HCT116 (cell line): ENCODE results near the gene UBAC2. TPM values are rescaled to one million over a fixed set of nuclear protein-coding genes. Genes with fewer than 3 reads are reported as not detected.

Source experiments
- ATAC-seq: fragments of 200-7000 bp; cut with Tn5 transposase; 2 replicates; pipeline ENCODE4 v1.9.1; 2020; ENCODE audit warnings: mild to moderate bottlenecking, moderate library complexity
- BruUV-seq: library from RNA; stranded (reverse); fragments of 400-500 nt; replicated peaks from 2 replicates; lab custom pipeline; 2021; lab: Mats Ljungman, UMichigan
- CTCF ChIA-PET: fragments of 300-600 bp; sonication (Branson Sonifier 250); formaldehyde crosslinking; loops from one replicate; lab custom pipeline; 2021; ENCODE audit warnings: antibody characterized with exemption; lab: Charles Lee
- POLR2A ChIA-PET: fragments of 300-600, 350-600 bp; sonication (Branson Sonifier 250); formaldehyde crosslinking; loops from one replicate; lab custom pipeline; 2021; ENCODE audit warnings: antibody characterized with exemption; lab: Charles Lee
- RAD21 ChIA-PET, 2 experiments: fragments of 300-600 bp; sonication (Branson Sonifier 250); formaldehyde crosslinking; loops; one replicate each; lab custom pipeline; 2023; ENCODE audit warnings: low total read pairs in 2 of 2; ENCODE audit not compliant: uncharacterized antibody in 2 of 2, unreplicated experiment in 2 of 2, low non-redundant PET in 1 of 2; lab: Charles Lee
- DNase-seq: peaks from one replicate; pipeline ENCODE4 v3.0.0-alpha.2; 2010; ENCODE audit warnings: low read depth, low spot score
- H2AFZ ChIP-seq: fragments of 200-600 bp; shearing (Covaris generic), sonication (generic); 2 replicates; pipeline ENCODE4 v1.6.1; 2017; ENCODE audit warnings: low read depth, mixed run types, mixed read lengths, antibody characterized with exemption, low read length; ENCODE audit not compliant: poor library complexity, severe bottlenecking
- H3K27ac ChIP-seq: 2 replicates; pipeline ENCODE4 v1.5.1; 2012; ENCODE audit warnings: low read depth, low read length
- H3K27me3 ChIP-seq: fragments of 200-600 bp; sonication (generic); 2 replicates; pipeline ENCODE4 v1.6.1; 2016; ENCODE audit warnings: mixed run types, low read length, mixed read lengths; ENCODE audit not compliant: insufficient read depth
- H3K36me3 ChIP-seq, 2 experiments: fragments of 200-500 bp in 1 of 2; fragments of 200-600 bp in 1 of 2; sonication (Bioruptor generic) in 1 of 2; sonication (generic) in 1 of 2; 2 replicates each; pipeline versions ENCODE4 v1.5.1 to v1.6.1; 2014 to 2016; ENCODE audit warnings: low read length in 2 of 2, inconsistent platforms in 1 of 2, mixed read lengths in 1 of 2, mixed run types in 1 of 2; ENCODE audit not compliant: insufficient read depth in 2 of 2, control insufficient read depth in 1 of 2
- H3K4me1 ChIP-seq, 2 experiments: fragments of 200-600 bp in 1 of 2; sonication (generic) in 1 of 2; 2 replicates each; pipeline versions ENCODE4 v1.5.1 to v1.6.1; 2012 to 2017; ENCODE audit warnings: low read length in 2 of 2, inconsistent platforms in 1 of 2, mild to moderate bottlenecking in 1 of 2, mixed read lengths in 1 of 2, mixed run types in 1 of 2, moderate library complexity in 1 of 2; ENCODE audit not compliant: insufficient read depth in 2 of 2, control insufficient read depth in 1 of 2
- H3K4me2 ChIP-seq: fragments of 200-600 bp; sonication (generic); 2 replicates; pipeline ENCODE4 v1.6.1; 2017; ENCODE audit warnings: mixed run types, low read length, mixed read lengths
- H3K4me3 ChIP-seq, 2 experiments: fragments of 200-600 bp in 1 of 2; sonication (generic) in 1 of 2; replicated peaks in 1 of 2; 2 replicates each; pipeline ENCODE4 v1.5.1; 2011 to 2016; ENCODE audit warnings: low read length in 2 of 2, control low read depth in 1 of 2, low read depth in 1 of 2, mild to moderate bottlenecking in 1 of 2, mixed read lengths in 1 of 2, mixed run types in 1 of 2
- H3K79me2 ChIP-seq: fragments of 200-600 bp; sonication (generic); 2 replicates; pipeline ENCODE4 v1.6.1; 2017; ENCODE audit warnings: mild to moderate bottlenecking, mixed run types, low read length, moderate library complexity, mixed read lengths; ENCODE audit not compliant: insufficient read depth
- H3K9ac ChIP-seq: fragments of 200-600 bp; sonication (generic); 2 replicates; pipeline ENCODE4 v1.6.1; 2016; ENCODE audit warnings: low read length, mixed read lengths
- H3K9me2 ChIP-seq: fragments of 200-600 bp; sonication (generic), shearing (Covaris generic); 2 replicates; pipeline ENCODE4 v1.6.1; 2017; ENCODE audit warnings: mixed run types, mild to moderate bottlenecking, moderate library complexity; ENCODE audit not compliant: insufficient read depth
- H3K9me3 ChIP-seq, 2 experiments: fragments of 200-500 bp in 1 of 2; fragments of 200-600 bp in 1 of 2; sonication (Bioruptor generic) in 1 of 2; sonication (generic) in 1 of 2; 2 replicates each; pipeline ENCODE4 v1.6.1; 2014 to 2017; ENCODE audit warnings: low read length in 2 of 2, mixed read lengths in 2 of 2, inconsistent platforms in 1 of 2, low read depth in 1 of 2, mild to moderate bottlenecking in 1 of 2, mixed run types in 1 of 2, moderate library complexity in 1 of 2; ENCODE audit not compliant: control insufficient read depth in 1 of 2, insufficient read depth in 1 of 2
- H4K20me1 ChIP-seq: fragments of 200-600 bp; sonication (generic), shearing (Covaris generic); 2 replicates; pipeline ENCODE4 v1.6.1; 2017; ENCODE audit warnings: mixed run types, mild to moderate bottlenecking, moderate library complexity; ENCODE audit not compliant: insufficient read depth
- ATF3 ChIP-seq: IDR thresholded peaks from 2 replicates; pipeline ENCODE4 v1.6.1; 2012
- EZH2 ChIP-seq: fragments of 200-600 bp; sonication (generic); IDR thresholded peaks from 2 replicates; pipeline ENCODE4 v1.6.1; 2017; ENCODE audit warnings: antibody characterized with exemption, mixed run types
- EZH2phosphoT487 ChIP-seq: fragments of 200-600 bp; IDR thresholded peaks from 2 replicates; pipeline ENCODE4 v1.6.1; 2018; ENCODE audit warnings: antibody characterized with exemption, borderline replicate concordance
- FOSL1 ChIP-seq: IDR thresholded peaks from 2 replicates; pipeline ENCODE4 v1.6.1; 2012; ENCODE audit warnings: low read depth
- JUND ChIP-seq: IDR thresholded peaks from 2 replicates; pipeline ENCODE4 v1.6.1; 2012
- REST ChIP-seq: IDR thresholded peaks from 2 replicates; pipeline ENCODE4 v1.6.1; 2012; ENCODE audit warnings: low read depth
- SP1 ChIP-seq: IDR thresholded peaks from 2 replicates; pipeline ENCODE4 v1.6.1; 2012; ENCODE audit warnings: low read depth
- YY1 ChIP-seq: IDR thresholded peaks from 2 replicates; pipeline ENCODE4 v1.6.1; 2011; ENCODE audit warnings: low read length, low read depth, moderate library complexity, mild to moderate bottlenecking; ENCODE audit not compliant: insufficient replicate concordance; ENCODE audit errors: extremely low read depth
- ZFX ChIP-seq: fragments of 450-650 bp; IDR thresholded peaks from 2 replicates; pipeline ENCODE4 v1.6.1; 2017
- intact Hi-C: fragments of 100-400 bp; cut with micrococcal nuclease; formaldehyde crosslinking; loops from 2 replicates; pipeline ENCODE4 v1.10.0; 2022
- total RNA-seq: library from RNA; stranded (reverse); gene quantifications from one replicate; pipeline ENCODE4 v1.2.1, GENCODE V29; 2021; ENCODE audit not compliant: unreplicated experiment

UBAC2 gene
- total RNA-seq, 1 experiment from 2014 or later, result 67.4 TPM

GRCh38 chr13:99258946-99259345 is 58.3 kb downstream of the UBAC2 start:
- Histone ChIP-seq H2AFZ (no peak overlapping the region), H3K27ac (no peak overlapping the region), H3K36me3 (peaks cover 3 to 4% of the 10 kb centered on the region in 2 experiments; a peak in 1 of 4 replicates), H3K9me2 (no peaks in the 10 kb centered on the region), H3K9me3 (no peaks in the 10 kb centered on the region), H3K4me3 (no peak overlapping the region), H3K9ac (no peak overlapping the region), H4K20me1 (no peaks in the 10 kb centered on the region), H3K79me2 (no peaks in the 10 kb centered on the region), H3K27me3 (no peaks in the 10 kb centered on the region), H3K4me1 (no peaks in the 10 kb centered on the region), H3K4me2 (no peak overlapping the region)
- ChIA-PET POLR2A (no interaction called here), RAD21 (no interaction called here), CTCF (interaction anchor here (1.0 to 2.0 kb wide), 2 partner anchors 11 to 82 kb away, joined by 5 to 7 read pairs; no protein-coding TSS in a partner anchor)
- TF ChIP-seq FOSL1, result no peak
- no peak for TF ChIP-seq EZH2phosphoT487
- no peak for TF ChIP-seq SP1
- intact Hi-C loops, result no loop called here
- DNase-seq (no peak), ATAC-seq (no peak)
- BruUV-seq, result no TSS peak

- Histone ChIP-seq H4K20me1 (no peaks in the 10 kb centered on the region), H3K9me3 (no peaks in the 10 kb centered on the region), H3K27ac (no peak overlapping the region), H2AFZ (no peak overlapping the region), H3K4me3 (no peak overlapping the region), H3K79me2 (no peaks in the 10 kb centered on the region), H3K4me1 (no peaks in the 10 kb centered on the region), H3K27me3 (no peaks in the 10 kb centered on the region), H3K9me2 (no peaks in the 10 kb centered on the region), H3K4me2 (no peak overlapping the region), H3K36me3 (peaks cover 3 to 4% of the 10 kb centered on the region in 2 experiments; a peak in 1 of 4 replicates), H3K9ac (no peak overlapping the region)
- no peak for ATAC-seq
- ChIA-PET RAD21 (no interaction called here), CTCF (interaction anchor here (1.0 to 2.0 kb wide), 2 partner anchors 9 to 83 kb away, joined by 5 to 7 read pairs; no protein-coding TSS in a partner anchor), POLR2A (no interaction called here)
- BruUV-seq, result no TSS peak
- intact Hi-C loops, result loop anchor here (10.0 kb wide), 1 partner anchor 415 kb away; no protein-coding TSS in a partner anchor
- TF ChIP-seq JUND (no peak), REST (no peak), ZFX (no peak), FOSL1 (no peak), YY1 (no peak), ATF3 (no peak), EZH2 (no peak)
- DNase-seq, result no peak
Observed at GRCh38 chr13:99260216-99260615, 59.6 kb downstream of the UBAC2 start.
